Caco-2 (cell line): Measurements from ENCODE around the gene TOMM40L. TPM values are rescaled to one million over a fixed set of nuclear protein-coding genes. Genes with fewer than 3 reads are reported as not detected.

Experiments
- BruUV-seq: library from RNA; stranded (reverse); fragments of 400-500 nt; replicated peaks from 2 replicates; lab custom pipeline; 2021; lab: Mats Ljungman, UMichigan
- CTCF ChIA-PET: fragments of 300-600 bp; sonication (Branson Sonifier 250); formaldehyde crosslinking; loops from one replicate; lab custom pipeline; 2022; ENCODE audit warnings: antibody characterized with exemption; lab: Charles Lee
- POLR2A ChIA-PET: fragments of 300-600 bp; sonication (Branson Sonifier 250); formaldehyde crosslinking; loops from one replicate; lab custom pipeline; 2022; ENCODE audit warnings: antibody characterized with exemption; lab: Charles Lee
- DNase-seq, 2 experiments: peaks; one replicate each; pipeline versions ENCODE4 v3.0.0 to v3.0.0-alpha.2; 2020 to 2022
- H3K27me3 ChIP-seq: replicated peaks from 2 replicates; pipeline ENCODE4 v1.6.0; 2011; ENCODE audit warnings: low read length; ENCODE audit not compliant: control insufficient read depth, insufficient read depth
- H3K36me3 ChIP-seq: 2 replicates; pipeline ENCODE4 v1.5.1; 2011; ENCODE audit warnings: low read length; ENCODE audit not compliant: control insufficient read depth, insufficient read depth
- H3K4me1 ChIP-seq: fragments of 250-450 bp; sonication (Bioruptor Pico); 2 replicates; pipeline ENCODE4 v1.5.1; 2020; ENCODE audit warnings: mild to moderate bottlenecking
- H3K4me3 ChIP-seq: 2 replicates; pipeline ENCODE4 v1.5.1; 2011; ENCODE audit warnings: low read depth, mild to moderate bottlenecking, control low read depth, low read length
- H3K9me3 ChIP-seq: fragments of 250-450 bp; sonication (Bioruptor Pico); 2 replicates; pipeline ENCODE4 v1.5.1; 2020; ENCODE audit warnings: mild to moderate bottlenecking, moderate library complexity
- H3K27ac Mint-ChIP-seq: one replicate; pipeline ENCODE4 v1.8.0; 2022; ENCODE audit warnings: mixed read lengths; ENCODE audit not compliant: unreplicated experiment
- H3K27me3 Mint-ChIP-seq: one replicate; pipeline ENCODE4 v1.8.0; 2022; ENCODE audit warnings: mixed read lengths; ENCODE audit not compliant: insufficient read depth, unreplicated experiment
- H3K36me3 Mint-ChIP-seq: one replicate; pipeline ENCODE4 v1.8.0; 2022; ENCODE audit warnings: mild to moderate bottlenecking, mixed read lengths; ENCODE audit not compliant: insufficient read depth, unreplicated experiment
- H3K4me1 Mint-ChIP-seq: one replicate; pipeline ENCODE4 v1.8.0; 2022; ENCODE audit warnings: low read depth, mixed read lengths; ENCODE audit not compliant: unreplicated experiment
- H3K4me3 Mint-ChIP-seq: one replicate; pipeline ENCODE4 v1.8.0; 2022; ENCODE audit warnings: mild to moderate bottlenecking, moderate library complexity, mixed read lengths; ENCODE audit not compliant: unreplicated experiment
- H3K9me3 Mint-ChIP-seq: one replicate; pipeline ENCODE4 v1.8.0; 2022; ENCODE audit warnings: mixed read lengths; ENCODE audit not compliant: unreplicated experiment
- intact Hi-C: fragments of 100-400 bp; cut with micrococcal nuclease; formaldehyde crosslinking; loops from one replicate; pipeline ENCODE4 v1.10.0; 2022; ENCODE audit not compliant: unreplicated experiment
- total RNA-seq: library from RNA; stranded (reverse); gene quantifications from 2 replicates; pipeline ENCODE4 v1.2.3, GENCODE V29; 2022
- TF ChIP-seq, protein P1 (sequence below), 2 experiments: fragments of 200-600 bp in 1 of 2; IDR thresholded peaks; 1 replicate in 1 of 2; 2 replicates in 1 of 2; pipeline versions ENCODE4 v1.5.1 to v1.8.0; 2011 to 2022; ENCODE audit warnings: antibody characterized with exemption in 1 of 2, control low read depth in 1 of 2, inconsistent platforms in 1 of 2, low read depth in 1 of 2, low read length in 1 of 2, mild to moderate bottlenecking in 1 of 2, moderate library complexity in 1 of 2; ENCODE audit not compliant: insufficient read depth in 1 of 2, severe bottlenecking in 1 of 2, unreplicated experiment in 1 of 2

The TOMM40L gene
- total RNA-seq, 1 experiment from 2014 or later = 23.1 TPM

DNA sequence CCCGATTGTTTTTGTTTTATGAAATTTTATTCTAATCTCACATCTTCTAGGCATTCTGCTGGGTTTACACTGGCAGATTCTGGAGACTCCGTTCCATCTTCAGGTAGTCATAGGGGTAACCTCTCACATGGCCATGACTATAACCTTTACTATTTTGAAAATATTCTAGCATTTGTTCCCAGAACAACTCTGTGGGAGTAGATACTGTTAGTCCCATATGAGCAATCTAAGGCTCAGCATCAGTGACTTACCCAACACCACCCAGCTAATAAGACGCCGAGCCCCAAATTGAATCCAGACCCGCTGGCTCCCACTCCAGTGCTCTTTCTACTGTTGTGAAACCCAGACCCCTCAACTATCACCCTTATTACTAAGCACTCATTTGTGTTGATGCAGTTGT is 36.8 kb upstream of the TOMM40L start:
- H3K9me3 ChIP-seq = no peaks in the 10 kb centered on the region
- no peaks in the 10 kb centered on the region for H3K27me3 ChIP-seq
- no peak for DNase-seq
- H3K36me3 ChIP-seq = no peaks in the 10 kb centered on the region
- no peaks in the 10 kb centered on the region for H3K4me1 ChIP-seq
- intact Hi-C loops = no loop called here
- no peak overlapping the region for H3K4me3 ChIP-seq
- TF ChIP-seq, protein P1, sequence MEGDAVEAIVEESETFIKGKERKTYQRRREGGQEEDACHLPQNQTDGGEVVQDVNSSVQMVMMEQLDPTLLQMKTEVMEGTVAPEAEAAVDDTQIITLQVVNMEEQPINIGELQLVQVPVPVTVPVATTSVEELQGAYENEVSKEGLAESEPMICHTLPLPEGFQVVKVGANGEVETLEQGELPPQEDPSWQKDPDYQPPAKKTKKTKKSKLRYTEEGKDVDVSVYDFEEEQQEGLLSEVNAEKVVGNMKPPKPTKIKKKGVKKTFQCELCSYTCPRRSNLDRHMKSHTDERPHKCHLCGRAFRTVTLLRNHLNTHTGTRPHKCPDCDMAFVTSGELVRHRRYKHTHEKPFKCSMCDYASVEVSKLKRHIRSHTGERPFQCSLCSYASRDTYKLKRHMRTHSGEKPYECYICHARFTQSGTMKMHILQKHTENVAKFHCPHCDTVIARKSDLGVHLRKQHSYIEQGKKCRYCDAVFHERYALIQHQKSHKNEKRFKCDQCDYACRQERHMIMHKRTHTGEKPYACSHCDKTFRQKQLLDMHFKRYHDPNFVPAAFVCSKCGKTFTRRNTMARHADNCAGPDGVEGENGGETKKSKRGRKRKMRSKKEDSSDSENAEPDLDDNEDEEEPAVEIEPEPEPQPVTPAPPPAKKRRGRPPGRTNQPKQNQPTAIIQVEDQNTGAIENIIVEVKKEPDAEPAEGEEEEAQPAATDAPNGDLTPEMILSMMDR (IDR thresholded peaks at IDR 0.05; ENCODE audit: insufficient read depth in 1 of 2, low read depth in 1 of 2, low read length in 1 of 2, severe bottlenecking in 1 of 2, unreplicated experiment in 1 of 2) = no peak
- Mint-ChIP-seq H3K27ac (no peak overlapping the region), H3K36me3 (no peaks in the 10 kb centered on the region), H3K9me3 (no peaks in the 10 kb centered on the region), H3K27me3 (no peaks in the 10 kb centered on the region), H3K4me3 (no peak overlapping the region), H3K4me1 (peaks cover 6% of the 10 kb centered on the region)
- POLR2A ChIA-PET = no interaction called here
- no TSS peak for BruUV-seq
- CTCF ChIA-PET = no interaction called here

- Mint-ChIP-seq H3K9me3 (no peaks in the 10 kb centered on the region), H3K36me3 (no peaks in the 10 kb centered on the region), H3K27ac (no peak overlapping the region), H3K4me3 (no peak overlapping the region), H3K4me1 (peaks cover 6% of the 10 kb centered on the region), H3K27me3 (no peaks in the 10 kb centered on the region)
- CTCF ChIA-PET = interaction anchor here (0.9 to 2.9 kb wide), 6 partner anchors 11 to 191 kb away, joined by 3 to 12 read pairs (median 4); partner anchors contain the start of genes NDUFS2, PPOX and TOMM40L
- no peaks in the 10 kb centered on the region for H3K4me1 ChIP-seq
- no peaks in the 10 kb centered on the region for H3K36me3 ChIP-seq
- TF ChIP-seq, protein P1 (IDR thresholded peaks at IDR 0.05; ENCODE audit: insufficient read depth in 1 of 2, low read depth in 1 of 2, low read length in 1 of 2, severe bottlenecking in 1 of 2, unreplicated experiment in 1 of 2) = no peak
- H3K9me3 ChIP-seq = no peaks in the 10 kb centered on the region
- intact Hi-C loops = no loop called here
- POLR2A ChIA-PET = interaction anchor here (1.3 kb wide), 1 partner anchor 11 kb away, joined by 16 read pairs; the partner anchor contains the start of gene NDUFS2
- H3K27me3 ChIP-seq = no peaks in the 10 kb centered on the region
- H3K4me3 ChIP-seq = no peak overlapping the region
- no TSS peak for BruUV-seq
- no peak for DNase-seq
Measured at GRCh38 chr1:161190962-161191521, 34.8 kb upstream of the TOMM40L start.

DNA sequence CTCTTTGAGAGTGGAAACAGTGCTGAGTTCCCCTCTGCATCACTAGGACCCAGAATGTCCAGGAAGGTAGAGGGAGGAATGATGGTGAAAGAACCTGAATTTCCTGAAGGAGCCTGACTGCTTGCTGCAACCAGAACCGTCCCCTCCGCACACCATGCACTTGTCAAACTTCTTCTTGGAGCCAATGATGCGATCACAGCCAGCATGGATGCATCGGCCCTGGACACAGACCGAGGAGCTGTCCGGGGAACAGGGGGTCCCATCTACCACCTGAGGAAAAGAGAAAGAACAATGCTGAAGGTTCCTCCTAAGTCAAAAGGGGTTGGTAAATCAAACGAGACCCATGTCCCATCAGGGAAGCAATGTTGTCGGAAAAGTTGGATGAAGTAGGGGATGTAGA is 33.9 kb upstream of the TOMM40L start:
- H3K9me3 ChIP-seq = no peaks in the 10 kb centered on the region
- no peak overlapping the region for H3K4me3 ChIP-seq
- no peaks in the 10 kb centered on the region for H3K36me3 ChIP-seq
- no peaks in the 10 kb centered on the region for H3K9me3 Mint-ChIP-seq
- H3K27me3 Mint-ChIP-seq = no peaks in the 10 kb centered on the region
- no peak for DNase-seq
- BruUV-seq = no TSS peak
- peaks cover 6% of the 10 kb centered on the region for H3K4me1 Mint-ChIP-seq
- intact Hi-C loops = loop anchor here (1.0 kb wide), 4 partner anchors 33 to 190 kb away; no protein-coding TSS in a partner anchor
- TF ChIP-seq, protein P1 (IDR thresholded peaks at IDR 0.05; ENCODE audit: insufficient read depth in 1 of 2, low read depth in 1 of 2, low read length in 1 of 2, severe bottlenecking in 1 of 2, unreplicated experiment in 1 of 2) = no peak
- POLR2A ChIA-PET = interaction anchor here (1.3 kb wide), 1 partner anchor 10 kb away, joined by 16 read pairs; the partner anchor contains the start of gene NDUFS2
- no peaks in the 10 kb centered on the region for H3K36me3 Mint-ChIP-seq
- no peaks in the 10 kb centered on the region for H3K4me1 ChIP-seq
- H3K27ac Mint-ChIP-seq = no peak overlapping the region
- no peaks in the 10 kb centered on the region for H3K27me3 ChIP-seq
- H3K4me3 Mint-ChIP-seq = no peak overlapping the region
- CTCF ChIA-PET = interaction anchor here (1.0 to 2.9 kb wide), 3 partner anchors 26 to 190 kb away, joined by 3 to 12 read pairs (median 6); partner anchors contain the start of genes PPOX and TOMM40L
